ENCODE measurements around the gene TAAR2. TPM values are rescaled to one million over a fixed set of nuclear protein-coding genes. Genes with fewer than 3 reads are reported as not detected.
"Not testable (repeated sequence)": the region's sequence is repeated elsewhere in the genome, so short reads cannot be mapped to it uniquely, and the experiment has no call there.

TAAR2 gene
- polyA plus RNA-seq, 1 donor: not detected

DNA sequence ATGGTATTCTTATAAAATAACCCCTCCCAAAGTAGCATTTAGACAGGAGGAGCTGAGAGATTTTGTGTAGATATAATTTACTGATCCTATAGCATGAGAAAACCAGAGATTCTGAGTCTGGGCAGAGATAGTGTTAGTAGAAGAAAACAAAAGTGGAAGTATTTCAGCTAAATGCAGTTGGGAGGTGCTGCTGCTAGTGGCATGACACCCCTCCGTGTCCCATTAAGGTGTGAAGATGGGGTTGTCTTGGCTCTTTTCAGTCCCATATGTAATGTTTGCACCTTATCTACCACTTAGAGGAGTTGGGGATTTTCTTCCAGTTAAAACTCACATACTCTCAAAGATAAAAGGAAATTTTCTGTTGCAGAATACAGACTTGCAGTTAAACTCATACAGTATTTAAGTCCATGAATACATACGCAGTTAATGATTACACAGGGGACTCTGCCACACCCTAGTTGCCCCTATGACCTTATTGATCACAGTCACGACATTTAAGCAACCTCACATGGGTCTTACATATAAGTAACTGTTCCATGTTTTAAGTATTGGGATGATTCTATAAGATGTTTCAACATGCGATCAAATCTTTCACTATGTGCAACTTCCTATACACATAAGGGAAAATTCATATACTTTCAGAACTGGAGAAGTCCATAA lies 11.5 kb downstream of the TAAR2 start:
- no peak for DNase-seq (ENCODE audit: low read depth)

GRCh38 chr6:132611616-132612015 lies 12.5 kb downstream of the TAAR2 start:
- no peak for DNase-seq (ENCODE audit: low read depth)

GRCh38 chr6:132607544-132608233 lies 16.4 kb downstream of the TAAR2 start:
- no peak for DNase-seq (ENCODE audit: low read depth)

GRCh38 chr6:132604635-132605152 lies 19.4 kb downstream of the TAAR2 start:
- DNase-seq (ENCODE audit: low read depth): no peak

- not testable (repeated sequence) for DNase-seq (ENCODE audit: low read depth)
Measured at GRCh38 chr6:132600900-132601299, 23.2 kb downstream of the TAAR2 start.

GRCh38 chr6:132598473-132598872 lies 25.6 kb downstream of the TAAR2 start:
- DNase-seq (ENCODE audit: low read depth): no peak

GRCh38 chr6:132596201-132596600 lies 27.9 kb downstream of the TAAR2 start:
- no peak for DNase-seq (ENCODE audit: low read depth)

DNA sequence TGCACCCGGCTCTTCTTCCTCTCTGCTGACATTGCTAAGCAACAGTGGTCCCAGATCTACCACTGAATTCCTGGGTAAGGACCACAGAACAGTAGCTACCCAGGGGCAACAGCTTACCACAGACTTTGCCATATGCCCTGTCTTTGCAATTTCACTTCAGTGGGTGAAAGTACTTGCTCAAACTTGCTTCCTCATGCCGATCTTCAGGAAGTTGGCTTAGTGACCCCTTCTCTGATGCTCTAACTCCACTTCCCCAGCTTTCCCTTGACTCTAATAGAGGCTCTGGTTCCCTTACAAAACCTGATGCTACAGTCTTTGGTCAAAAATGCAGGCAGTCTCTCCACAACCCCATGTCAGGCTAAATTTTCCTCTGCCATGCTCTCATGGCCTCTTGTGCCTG lies 31.2 kb downstream of the TAAR2 start:
- no peak for DNase-seq (ENCODE audit: low read depth)

DNA sequence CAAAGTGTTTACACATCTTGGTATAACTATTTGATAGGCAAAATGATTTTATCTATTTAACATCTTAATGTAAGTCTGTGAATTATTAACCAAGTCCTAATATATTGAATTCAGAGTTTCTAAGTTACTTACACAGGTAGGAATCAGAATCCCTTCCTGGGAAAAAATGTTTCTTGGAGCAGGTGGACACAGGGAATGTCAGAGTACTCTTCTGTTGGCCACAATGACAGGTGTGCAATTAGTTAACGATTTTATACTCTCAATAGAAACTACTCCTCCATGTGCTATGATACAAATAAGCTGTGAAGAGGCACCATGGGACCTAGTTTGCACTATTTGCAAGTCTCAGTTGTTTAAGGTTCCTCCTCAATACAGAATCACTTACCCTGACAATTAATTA lies 33.7 kb downstream of the TAAR2 start:
- DNase-seq (ENCODE audit: low read depth): no peak

DNA sequence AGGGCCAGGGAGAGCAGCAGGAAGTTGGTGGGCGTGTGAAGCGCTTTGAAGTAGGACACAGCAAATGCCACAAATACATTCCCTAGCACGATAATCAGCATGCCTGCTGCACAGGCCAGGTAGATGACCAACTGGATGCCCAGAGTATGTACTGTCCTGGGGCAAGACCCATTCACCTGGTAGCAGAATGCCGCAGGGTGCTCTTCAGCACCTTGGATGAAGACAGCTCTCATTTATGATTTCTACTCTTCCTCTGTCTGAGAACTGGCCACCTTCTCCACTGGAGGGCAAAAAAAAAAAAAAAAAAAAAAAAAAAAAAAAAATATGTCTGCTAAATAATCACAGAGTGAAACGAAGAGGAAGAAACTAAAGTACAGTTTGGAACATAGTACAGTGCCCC lies 34.6 kb downstream of the TAAR2 start, which contains the start of gene TAAR5:
Gene TAAR5 (minus strand): TSS at position 288 of the 400 bp plus-strand sequence. CDS start 55 bp downstream, at position 233.
- no peak for DNase-seq (ENCODE audit: low read depth)

GRCh38 chr6:132587424-132587823 lies 36.7 kb downstream of the TAAR2 start:
- no peak for DNase-seq (ENCODE audit: low read depth)

DNA sequence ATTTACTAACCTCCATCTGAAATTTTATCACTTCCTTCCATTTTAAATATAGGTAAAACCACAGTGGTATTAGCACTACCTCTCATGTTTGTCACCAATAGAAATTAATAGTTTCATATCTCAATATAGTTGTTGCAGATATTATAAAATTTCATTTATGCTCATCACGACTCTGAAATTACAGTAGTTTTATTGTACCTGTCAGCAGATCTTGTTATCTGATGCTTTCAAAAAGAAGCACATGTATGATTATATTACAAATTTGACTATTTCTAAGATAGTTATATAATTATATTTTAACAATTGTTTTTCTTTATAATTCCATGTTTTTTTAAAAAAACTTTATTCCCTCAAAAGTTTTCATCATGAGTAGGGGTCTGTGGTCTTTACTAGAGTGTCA lies 39.4 kb downstream of the TAAR2 start:
- DNase-seq (ENCODE audit: low read depth): no peak

- DNase-seq (ENCODE audit: low read depth): no peak
Measured at GRCh38 chr6:132571774-132572173, 52.3 kb downstream of the TAAR2 start.

- no peak for DNase-seq (ENCODE audit: low read depth)
Measured at GRCh38 chr6:132570221-132570777, 53.8 kb downstream of the TAAR2 start, which contains the start of gene TAAR6. Gene TAAR6 (plus strand): TSS chr6:132570322. CDS start chr6:132570322, 0 bp downstream.

DNA sequence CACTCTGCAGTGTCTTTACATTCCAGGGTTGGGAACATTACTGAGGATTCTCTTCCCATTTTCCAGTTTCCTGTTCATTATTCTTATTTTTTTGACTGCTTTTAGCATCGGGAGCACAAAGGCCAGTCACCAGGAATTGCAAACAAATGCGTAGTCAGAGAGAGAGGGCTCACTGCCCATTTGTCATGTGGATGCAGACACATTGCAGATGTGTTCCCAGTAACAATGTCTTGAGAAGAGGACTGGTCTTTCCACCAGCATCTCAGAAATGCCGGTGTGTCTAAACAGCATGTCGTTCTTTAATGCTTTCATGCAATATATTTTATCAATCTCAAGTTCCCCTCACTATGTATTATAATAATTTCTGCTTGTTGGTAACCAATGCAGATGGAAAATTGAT lies 54.9 kb downstream of the TAAR2 start:
- no peak for DNase-seq (ENCODE audit: low read depth)

- no peak for DNase-seq (ENCODE audit: low read depth)
Measured at GRCh38 chr6:132568611-132569010, 55.5 kb downstream of the TAAR2 start.

DNA sequence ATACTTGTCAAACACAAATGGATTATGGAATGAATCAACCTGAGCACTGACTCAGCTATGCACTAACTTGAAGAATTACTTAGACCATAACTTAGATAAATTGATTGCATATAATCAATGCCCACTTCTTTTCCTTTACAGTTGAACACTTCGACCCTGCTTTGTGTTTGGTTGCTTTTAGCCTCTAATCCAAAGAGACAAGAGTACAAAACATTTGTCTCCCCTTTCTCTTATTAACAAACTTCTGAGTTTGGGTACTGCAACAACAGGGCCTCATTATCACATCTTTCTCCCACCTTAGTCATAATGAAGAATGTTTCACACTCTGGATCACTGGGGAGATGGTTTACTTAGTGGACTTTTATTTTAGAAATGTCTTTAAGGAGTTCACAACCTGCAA lies 56.5 kb downstream of the TAAR2 start:
- DNase-seq (ENCODE audit: low read depth): no peak

Other genes with a start within 250 kb of the TAAR2 start
- gene MOXD1, start 222.8 kb downstream of the TAAR2 start, polyA plus RNA-seq (ENCODE audit: insufficient read length): 2.8 TPM
- gene STX7, start 111.2 kb downstream of the TAAR2 start, polyA plus RNA-seq (ENCODE audit: insufficient read length): 34.9 TPM
- gene TAAR9, start 86.0 kb downstream of the TAAR2 start, polyA plus RNA-seq (ENCODE audit: insufficient read length): not detected
- not detected for gene TAAR8, start 71.6 kb downstream of the TAAR2 start, polyA plus RNA-seq (ENCODE audit: insufficient read length)
- gene TAAR6, start 54.0 kb downstream of the TAAR2 start, polyA plus RNA-seq (ENCODE audit: insufficient read length): not detected
- gene TAAR5, start 34.5 kb downstream of the TAAR2 start, polyA plus RNA-seq (ENCODE audit: insufficient read length): not detected
- gene TAAR1, start 34.9 kb upstream of the TAAR2 start, polyA plus RNA-seq (ENCODE audit: insufficient read length): not detected
- gene VNN1, start 89.8 kb upstream of the TAAR2 start, polyA plus RNA-seq (ENCODE audit: insufficient read length): 0.28 TPM
- 0.29 TPM for gene VNN2, start 133.6 kb upstream of the TAAR2 start, polyA plus RNA-seq (ENCODE audit: insufficient read length)
- gene SLC18B1, start 174.4 kb upstream of the TAAR2 start, polyA plus RNA-seq (ENCODE audit: insufficient read length): 7.7 TPM
- 2,541 TPM for gene RPS12, start 190.3 kb upstream of the TAAR2 start, polyA plus RNA-seq (ENCODE audit: insufficient read length)

Data from forelimb muscle (tissue), 1 donor.